ENCODE results near the gene FOXD4L4.
"Not testable (repeated sequence)": the region's sequence is repeated elsewhere in the genome, so short reads cannot be mapped to it uniquely, and the experiment has no call there.

Gene FOXD4L4

GRCh38 chr9:65737096-65737564, at the start of gene FOXD4L4:
Gene FOXD4L4, plus strand, starts transcription at chr9:65737146. Its CDS starts 0 bp downstream, at chr9:65737146.
- DNase-seq, result not testable (repeated sequence)

DNA sequence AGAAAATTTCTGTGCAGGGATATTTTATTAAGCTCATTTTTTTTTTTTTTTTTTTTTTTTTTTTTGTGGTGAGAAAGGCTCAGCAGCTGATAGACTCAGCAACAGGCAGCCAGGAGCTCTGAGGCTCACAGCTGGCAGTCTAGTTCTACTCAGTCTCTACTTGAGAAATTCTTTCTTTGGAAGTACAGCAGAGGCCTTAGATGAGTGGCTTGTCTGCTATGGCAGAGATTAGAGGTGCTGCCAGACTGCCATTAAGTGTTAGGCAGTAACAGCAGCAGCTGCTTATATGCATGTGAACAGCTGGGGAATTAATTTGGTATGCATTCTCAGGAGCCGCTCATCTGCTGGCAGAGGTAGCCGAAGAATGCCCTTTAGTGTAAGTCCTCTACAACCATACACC, 33.4 kb upstream of the FOXD4L4 start:
- DNase-seq, result not testable (repeated sequence)

GRCh38 chr9:65714445-65714844, 22.5 kb upstream of the FOXD4L4 start:
- not testable (repeated sequence) for DNase-seq

DNA sequence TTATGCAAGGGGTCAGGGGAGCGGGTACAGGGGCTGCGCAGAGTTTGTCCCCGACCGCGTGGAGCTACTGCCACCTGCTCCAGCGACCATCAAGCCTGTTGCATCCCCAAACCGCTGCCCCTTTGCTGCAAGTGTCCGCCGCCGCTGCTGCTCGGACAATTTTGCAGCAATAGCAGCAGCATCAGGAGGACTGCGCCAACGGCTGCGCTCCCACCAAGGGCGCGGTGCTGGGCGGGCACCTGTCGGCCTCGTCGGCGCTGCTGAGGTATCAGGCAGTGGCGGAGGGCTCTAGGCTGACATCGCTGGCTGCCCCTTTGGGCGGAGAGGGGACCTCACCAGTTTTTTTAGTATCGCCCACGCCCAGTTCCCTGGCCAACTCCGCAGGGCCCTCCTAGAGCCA, 1.2 kb downstream of the FOXD4L4 start:
- DNase-seq, result not testable (repeated sequence)
